GM18951 (cell line): ENCODE results near the gene MAEA.
"Not testable (repeated sequence)": the region's sequence is repeated elsewhere in the genome, so short reads cannot be mapped to it uniquely, and the experiment has no call there.

Experiments
- POLR2A ChIP-seq: IDR thresholded peaks from 4 replicates; pipeline ENCODE4 v1.6.1; 2011; ENCODE audit warnings: mild to moderate bottlenecking; ENCODE audit not compliant: insufficient read length, insufficient read depth; ENCODE audit errors: extremely low read depth
- in situ Hi-C: fragments of 300-500 bp; cut with MboI; formaldehyde crosslinking; loops from one replicate; pipeline ENCODE4 v1.12.0; 2022; ENCODE audit warnings: low sequenced_read_pairs, mixed read lengths, inconsistent platforms; ENCODE audit not compliant: unreplicated experiment

MAEA gene

GRCh38 chr4:1368421-1369090 lies 78.9 kb downstream of the MAEA start:
- TF ChIP-seq POLR2A, result no peak
- in situ Hi-C loops, result no loop called here

- no peak for TF ChIP-seq POLR2A
- in situ Hi-C loops, result no loop called here
Measured at GRCh38 chr4:1369091-1369450, 79.4 kb downstream of the MAEA start.

DNA sequence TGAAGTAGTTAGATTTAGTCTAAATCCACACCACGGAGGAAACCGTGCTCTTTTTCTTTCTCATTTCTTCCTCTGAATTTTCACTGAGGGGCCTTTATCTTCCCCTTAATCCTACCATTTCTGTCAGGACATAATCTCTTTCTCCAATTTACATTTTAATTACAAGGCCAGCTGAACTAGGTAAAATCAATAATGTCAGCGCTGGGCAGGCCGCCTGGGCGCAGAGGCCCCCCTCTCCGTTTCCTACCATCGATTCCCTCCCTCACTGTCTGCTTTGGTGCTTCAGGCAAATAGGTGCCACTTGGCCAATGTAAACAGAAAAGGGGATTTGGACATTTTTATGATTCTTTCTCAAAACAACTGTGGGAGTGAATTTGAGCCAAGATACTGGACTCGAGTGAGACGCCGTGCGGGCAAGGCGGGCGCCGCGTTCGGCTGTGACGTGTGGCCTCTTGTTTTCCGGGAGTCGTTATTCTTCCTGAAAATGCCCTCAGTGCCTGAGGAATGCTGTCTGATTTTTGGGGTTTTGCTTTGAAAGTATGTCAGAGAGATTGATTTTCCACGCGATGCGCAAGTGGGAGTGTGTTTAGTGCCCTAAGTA lies 79.9 kb downstream of the MAEA start:
- in situ Hi-C loops, result no loop called here
- TF ChIP-seq POLR2A, result no peak

- in situ Hi-C loops, result no loop called here
- no peak for TF ChIP-seq POLR2A
Measured at GRCh38 chr4:1370321-1371124, 80.8 kb downstream of the MAEA start.

GRCh38 chr4:1371176-1372165 lies 81.8 kb downstream of the MAEA start:
- in situ Hi-C loops, result no loop called here
- TF ChIP-seq POLR2A, result no peak

DNA sequence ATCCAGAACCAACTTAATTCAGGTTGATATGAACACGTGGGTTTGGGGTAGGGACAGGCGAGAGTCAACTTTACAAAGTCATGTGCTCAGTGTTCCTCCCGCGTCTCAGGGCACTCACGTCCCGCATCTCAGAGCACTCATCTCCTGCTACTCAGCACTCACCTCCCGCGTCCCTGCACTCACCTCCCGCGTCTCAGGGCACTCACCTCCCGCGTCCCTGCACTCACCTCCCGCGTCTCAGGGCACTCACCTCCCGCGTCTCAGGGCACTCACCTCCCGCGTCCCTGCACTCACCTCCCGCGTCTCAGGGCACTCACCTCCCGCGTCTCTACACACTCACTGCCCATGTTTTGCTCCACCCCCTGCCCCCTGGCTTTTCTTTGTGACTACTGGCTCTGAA lies 82.9 kb downstream of the MAEA start:
- in situ Hi-C loops, result not testable (repeated sequence)

DNA sequence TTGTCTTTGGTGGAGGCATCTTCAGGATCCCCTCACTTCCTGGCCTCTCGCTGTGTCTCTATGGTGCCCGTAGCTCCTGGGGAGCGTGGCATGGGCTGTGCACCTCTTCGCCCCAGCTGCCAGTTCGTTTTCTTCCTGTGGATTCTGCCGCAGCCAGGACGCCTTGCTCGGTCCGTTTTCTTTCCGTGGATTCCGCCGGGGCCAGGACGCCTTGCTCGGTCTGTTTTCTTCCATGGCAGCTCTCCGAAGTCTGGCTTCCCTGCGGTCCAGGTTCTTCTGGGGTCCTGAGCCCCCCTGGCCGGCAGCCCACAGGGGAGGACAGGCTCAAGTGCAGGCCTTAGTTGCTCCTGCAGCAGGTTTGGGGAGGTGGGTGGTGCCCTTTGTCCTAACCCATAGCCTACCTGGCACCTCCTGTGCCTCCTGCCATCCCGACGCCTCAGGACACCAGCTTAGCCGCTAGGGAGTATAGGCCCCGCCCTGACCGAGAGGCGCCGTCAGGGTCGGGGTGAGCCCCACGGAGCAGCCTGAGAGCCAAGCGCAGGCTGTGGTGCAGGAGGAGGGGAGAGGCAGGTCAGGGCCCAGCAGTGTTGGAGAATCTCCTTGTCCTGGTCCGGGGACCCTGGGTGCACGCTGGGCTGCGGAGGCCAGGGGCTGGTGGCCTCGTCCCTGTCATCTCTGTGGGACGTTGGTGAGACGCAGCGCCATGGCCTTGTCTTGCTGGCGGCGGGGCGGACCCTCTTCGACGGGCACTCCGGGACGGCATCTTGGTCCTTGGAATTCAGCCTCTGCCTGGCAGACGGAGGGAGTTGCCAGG lies 84.4 kb downstream of the MAEA start:
- in situ Hi-C loops, result no loop called here
- TF ChIP-seq POLR2A, result no peak

- in situ Hi-C loops, result no loop called here
Measured at GRCh38 chr4:1374706-1375045, 85.0 kb downstream of the MAEA start.

DNA sequence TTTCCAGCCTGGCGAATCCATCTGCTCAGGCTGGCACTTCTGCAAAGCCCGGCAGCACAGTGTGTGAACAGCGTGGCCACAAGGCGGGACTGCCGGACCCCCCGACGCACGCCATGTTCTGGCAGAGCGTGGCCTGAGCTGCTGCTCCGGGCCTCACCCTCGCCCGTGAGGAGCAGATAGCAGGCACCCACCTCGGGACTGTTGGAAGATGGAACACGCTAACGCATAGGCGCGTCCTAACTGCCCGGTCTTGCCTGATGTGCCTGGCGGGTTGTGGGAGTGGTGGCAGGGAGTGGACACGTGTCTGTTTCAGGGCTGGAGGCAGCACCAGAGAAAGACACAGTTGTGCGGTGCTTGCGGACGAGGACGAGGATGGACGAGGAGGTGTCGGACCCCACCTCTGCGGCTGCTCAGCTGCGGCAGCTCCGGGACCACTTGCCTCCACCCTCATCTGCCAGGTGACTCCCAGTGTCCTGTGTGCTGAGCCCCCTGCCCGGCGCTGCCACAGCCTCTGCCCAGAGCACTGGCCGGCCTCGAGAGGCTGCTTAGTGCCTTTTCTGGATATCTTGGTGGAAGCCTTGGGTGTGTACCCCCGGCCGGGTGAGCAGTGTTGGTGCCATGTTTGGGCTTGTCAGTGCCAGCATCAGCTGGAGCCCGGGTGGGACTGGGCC lies 85.5 kb downstream of the MAEA start:
- in situ Hi-C loops, result no loop called here
- no peak for TF ChIP-seq POLR2A

More at GRCh38 chr4:1374706-1375045, 85.0 kb downstream of the MAEA start:
- no peak for TF ChIP-seq POLR2A

DNA sequence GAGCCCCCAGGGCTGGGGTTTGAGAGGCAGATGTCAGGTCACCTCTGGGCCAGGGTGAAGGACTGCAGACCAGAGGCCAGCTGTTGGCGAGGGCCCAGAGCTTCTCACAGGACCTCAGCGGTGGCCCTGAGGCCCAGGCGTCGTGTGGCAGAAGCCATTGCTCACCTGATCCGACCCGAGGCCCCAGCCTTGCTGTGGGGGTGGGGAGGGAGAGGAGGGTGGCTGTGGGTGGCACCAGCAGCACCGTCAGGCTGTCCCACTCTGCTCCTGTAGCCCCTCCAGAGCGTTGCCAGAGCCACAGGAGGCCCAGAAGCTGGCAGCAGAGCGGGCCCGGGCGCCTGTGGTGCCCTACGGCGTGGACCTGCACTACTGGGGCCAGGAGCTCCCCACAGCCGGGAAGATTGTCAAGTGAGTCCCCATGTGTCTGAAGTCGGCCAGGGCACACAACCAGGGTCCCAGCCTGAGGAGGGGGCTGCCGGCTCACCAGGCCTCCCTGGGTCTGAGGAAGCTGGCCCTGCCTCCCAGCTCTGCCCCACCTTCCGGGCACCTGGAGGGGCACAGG lies 86.2 kb downstream of the MAEA start:
- TF ChIP-seq POLR2A, result no peak
- in situ Hi-C loops, result no loop called here

DNA sequence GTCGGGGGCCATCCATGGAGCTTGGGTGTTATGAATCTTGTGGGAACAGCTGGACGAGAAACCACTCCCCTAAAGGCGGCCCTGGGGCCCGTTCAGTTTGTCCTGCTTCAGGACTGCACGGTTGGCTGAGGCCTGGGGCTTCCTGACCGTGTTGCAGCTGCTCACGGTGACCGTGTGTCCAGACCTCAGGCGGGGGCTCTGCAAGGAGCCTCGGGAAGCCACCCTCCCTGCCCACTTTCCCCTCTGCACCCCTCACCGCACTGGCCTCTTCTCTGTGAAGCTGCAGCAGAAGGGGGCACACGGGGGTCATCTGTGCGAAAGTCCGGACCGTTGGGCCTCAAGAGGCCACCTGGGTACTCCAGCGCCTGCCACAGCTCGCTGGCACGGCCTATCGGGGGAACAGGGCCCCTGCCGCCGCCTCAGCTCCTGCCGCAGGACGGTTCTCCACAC lies 86.7 kb downstream of the MAEA start:
- in situ Hi-C loops, result no loop called here
- no peak for TF ChIP-seq POLR2A
